IgD-negative memory B cell (primary cell): ENCODE results near the gene MAP6. TPM values are rescaled to one million over a fixed set of nuclear protein-coding genes. Genes with fewer than 3 reads are reported as not detected.

Source experiments
- H3K27ac Mint-ChIP-seq, 3 donors: one replicate each; pipeline ENCODE4 v1.8.0; 2020 to 2022; ENCODE audit warnings: mild to moderate bottlenecking in 3 of 3, mixed read lengths in 3 of 3, moderate library complexity in 1 of 3
- H3K27me3 Mint-ChIP-seq: one replicate; pipeline ENCODE4 v1.8.0; 2021; ENCODE audit warnings: mixed read lengths
- H3K36me3 Mint-ChIP-seq: one replicate; pipeline ENCODE4 v1.8.0; 2020; ENCODE audit warnings: mild to moderate bottlenecking, mixed read lengths
- H3K4me1 Mint-ChIP-seq, 3 donors: one replicate each; pipeline ENCODE4 v1.8.0; 2020 to 2022; ENCODE audit warnings: mixed read lengths in 3 of 3, mild to moderate bottlenecking in 1 of 3
- H3K4me3 Mint-ChIP-seq, 4 donors: one replicate each; pipeline ENCODE4 v1.8.0; 2020 to 2022; ENCODE audit warnings: mild to moderate bottlenecking in 4 of 4, mixed read lengths in 4 of 4, moderate library complexity in 3 of 4
- H3K9me3 Mint-ChIP-seq, 3 donors: one replicate each; pipeline ENCODE4 v1.8.0; 2020 to 2021; ENCODE audit warnings: mixed read lengths in 3 of 3, mild to moderate bottlenecking in 1 of 3
- polyA plus RNA-seq: library from polyadenylated mRNA; unstranded; fragments of 300-500 nt; fragmentation: Illumina TruSeq; gene quantifications from one replicate; pipeline ENCODE4 v1.2.3, GENCODE V29; 2021

MAP6 gene
- polyA plus RNA-seq, 1 donor from 2014 or later: 0.53 TPM

- Mint-ChIP-seq H3K4me1 (no peaks in the 10 kb centered on the region), H3K4me3 (no peak overlapping the region), H3K27ac (no peak overlapping the region), H3K27me3 (peaks cover 9% of the 10 kb centered on the region), H3K9me3 (no peaks in the 10 kb centered on the region), H3K36me3 (no peaks in the 10 kb centered on the region)
Measured at GRCh38 chr11:75553889-75554257, 115.0 kb downstream of the MAP6 start.

- Mint-ChIP-seq H3K27ac (no peak overlapping the region), H3K4me3 (no peak overlapping the region), H3K27me3 (peaks cover 9% of the 10 kb centered on the region), H3K36me3 (no peaks in the 10 kb centered on the region), H3K9me3 (no peaks in the 10 kb centered on the region), H3K4me1 (no peaks in the 10 kb centered on the region)
Measured at GRCh38 chr11:75553182-75553581, 115.7 kb downstream of the MAP6 start.

- Mint-ChIP-seq H3K27me3 (peaks cover 10% of the 10 kb centered on the region), H3K9me3 (no peaks in the 10 kb centered on the region), H3K4me1 (no peaks in the 10 kb centered on the region), H3K4me3 (no peak overlapping the region), H3K36me3 (no peaks in the 10 kb centered on the region), H3K27ac (no peak overlapping the region)
Measured at GRCh38 chr11:75549370-75549958, 119.4 kb downstream of the MAP6 start.

- no peak overlapping the region for H3K4me3 Mint-ChIP-seq
- peaks cover 2% of the 10 kb centered on the region for H3K36me3 Mint-ChIP-seq
- H3K27me3 Mint-ChIP-seq: peaks cover 10% of the 10 kb centered on the region
- no peaks in the 10 kb centered on the region for H3K4me1 Mint-ChIP-seq
- no peak overlapping the region for H3K27ac Mint-ChIP-seq
- H3K9me3 Mint-ChIP-seq: no peaks in the 10 kb centered on the region
Measured at GRCh38 chr11:75548595-75549272, 120.1 kb downstream of the MAP6 start.

- H3K27ac Mint-ChIP-seq: no peak overlapping the region
- no peak overlapping the region for H3K4me3 Mint-ChIP-seq
- peaks cover 10% of the 10 kb centered on the region for H3K27me3 Mint-ChIP-seq
- H3K9me3 Mint-ChIP-seq: no peaks in the 10 kb centered on the region
- H3K4me1 Mint-ChIP-seq: no peaks in the 10 kb centered on the region
- peaks cover 2% of the 10 kb centered on the region for H3K36me3 Mint-ChIP-seq
Measured at GRCh38 chr11:75547617-75548058, 121.2 kb downstream of the MAP6 start.

- no peak overlapping the region for H3K27ac Mint-ChIP-seq
Measured at GRCh38 chr11:75547177-75547576, 121.7 kb downstream of the MAP6 start.

GRCh38 chr11:75543806-75544205 is 125.0 kb downstream of the MAP6 start:
- H3K4me3 Mint-ChIP-seq: no peak overlapping the region
- peaks cover 10% of the 10 kb centered on the region for H3K27me3 Mint-ChIP-seq
- no peak overlapping the region for H3K27ac Mint-ChIP-seq
- H3K9me3 Mint-ChIP-seq: no peaks in the 10 kb centered on the region
- no peaks in the 10 kb centered on the region for H3K4me1 Mint-ChIP-seq
- H3K36me3 Mint-ChIP-seq: peaks cover 4% of the 10 kb centered on the region

More at GRCh38 chr11:75547177-75547576, 121.7 kb downstream of the MAP6 start:
- Mint-ChIP-seq H3K36me3 (peaks cover 2% of the 10 kb centered on the region), H3K27me3 (peaks cover 10% of the 10 kb centered on the region), H3K4me1 (no peaks in the 10 kb centered on the region), H3K9me3 (no peaks in the 10 kb centered on the region), H3K4me3 (no peak overlapping the region)

- Mint-ChIP-seq H3K27ac (no peak overlapping the region), H3K36me3 (peaks cover 4% of the 10 kb centered on the region), H3K4me3 (no peak overlapping the region), H3K4me1 (peaks cover 8 to 16% (median 13%) of the 10 kb centered on the region in 3 donors), H3K27me3 (peaks cover 14% of the 10 kb centered on the region), H3K9me3 (no peaks in the 10 kb centered on the region)
Measured at GRCh38 chr11:75542088-75542438, 126.8 kb downstream of the MAP6 start.

- peaks cover 12 to 20% (median 18%) of the 10 kb centered on the region in 3 donors for H3K4me1 Mint-ChIP-seq
- H3K36me3 Mint-ChIP-seq: peaks cover 8% of the 10 kb centered on the region
- H3K27me3 Mint-ChIP-seq: peaks cover 18% of the 10 kb centered on the region
- H3K27ac Mint-ChIP-seq: no peak overlapping the region
- H3K4me3 Mint-ChIP-seq: no peak overlapping the region
- H3K9me3 Mint-ChIP-seq: no peaks in the 10 kb centered on the region
Measured at GRCh38 chr11:75541193-75542087, 127.4 kb downstream of the MAP6 start.

- Mint-ChIP-seq H3K27me3 (peaks cover 15% of the 10 kb centered on the region), H3K36me3 (peaks cover 8% of the 10 kb centered on the region), H3K4me3 (no peak overlapping the region), H3K9me3 (no peaks in the 10 kb centered on the region), H3K4me1 (peaks cover 12 to 20% (median 19%) of the 10 kb centered on the region in 3 donors), H3K27ac (peak overlapping the region in 1 of 3 donors; percentile 1)
Measured at GRCh38 chr11:75539459-75540334, 129.1 kb downstream of the MAP6 start.

- H3K9me3 Mint-ChIP-seq: no peaks in the 10 kb centered on the region
- H3K4me3 Mint-ChIP-seq: peak overlapping the region in 2 of 4 donors; percentile 26 to 88
- no peak overlapping the region for H3K27ac Mint-ChIP-seq
- H3K4me1 Mint-ChIP-seq: peaks cover 12 to 26% (median 19%) of the 10 kb centered on the region in 3 donors
- peaks cover 13% of the 10 kb centered on the region for H3K27me3 Mint-ChIP-seq
- peaks cover 6% of the 10 kb centered on the region for H3K36me3 Mint-ChIP-seq
Measured at GRCh38 chr11:75538150-75538942, 130.5 kb downstream of the MAP6 start.

GRCh38 chr11:75537740-75538139 is 131.1 kb downstream of the MAP6 start:
- H3K36me3 Mint-ChIP-seq: peaks cover 6% of the 10 kb centered on the region
- H3K9me3 Mint-ChIP-seq: no peaks in the 10 kb centered on the region
- peaks cover 12 to 26% (median 19%) of the 10 kb centered on the region in 3 donors for H3K4me1 Mint-ChIP-seq
- H3K4me3 Mint-ChIP-seq: peak overlapping the region; percentile 21 to 88 (median 60)
- peaks cover 13% of the 10 kb centered on the region for H3K27me3 Mint-ChIP-seq
- H3K27ac Mint-ChIP-seq: peak overlapping the region; percentile 20 to 78 (median 69)
